CD4-positive, alpha-beta T cell treated with Interleukin-1 beta for 1 hour (primary cell): ENCODE data around the gene ING4.
A peak's percentile ranks its signal among the peaks of the same experiment; 100 is the strongest.

Experiments
- DNase-seq, 2 donors: peaks; one replicate each; pipeline ENCODE4 v3.0.0-alpha.2; 2020 to 2022

The ING4 gene

DNA sequence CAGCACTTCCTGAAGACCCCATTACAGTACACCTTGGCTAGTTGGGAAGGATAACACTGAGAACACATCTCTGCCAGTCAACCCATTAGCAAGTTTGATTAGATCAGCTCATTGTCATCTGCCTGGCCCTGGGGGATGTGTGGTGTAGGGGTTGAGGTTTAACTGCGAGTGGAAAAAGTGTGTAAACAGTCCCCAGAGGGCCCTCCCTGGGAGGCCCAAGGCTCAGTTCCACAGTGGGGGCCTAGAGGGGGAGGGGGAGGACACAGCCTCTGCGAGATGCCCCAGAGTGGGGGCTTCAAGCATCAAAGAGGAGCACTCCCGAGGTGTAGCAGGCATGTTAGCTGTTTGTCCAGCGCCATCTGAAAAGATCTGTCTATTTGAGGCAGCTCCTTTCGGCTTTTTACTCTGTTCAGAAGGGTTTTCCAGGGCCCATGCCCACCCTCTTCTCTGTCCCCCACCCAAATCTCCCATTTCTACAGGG lies 27.5 kb downstream of the ING4 start:
- peak; percentile 49 to 54 for DNase-seq

- peak; percentile 63 to 65 for DNase-seq
Observed at GRCh38 chr12:6632026-6632983, 30.6 kb downstream of the ING4 start.

DNA sequence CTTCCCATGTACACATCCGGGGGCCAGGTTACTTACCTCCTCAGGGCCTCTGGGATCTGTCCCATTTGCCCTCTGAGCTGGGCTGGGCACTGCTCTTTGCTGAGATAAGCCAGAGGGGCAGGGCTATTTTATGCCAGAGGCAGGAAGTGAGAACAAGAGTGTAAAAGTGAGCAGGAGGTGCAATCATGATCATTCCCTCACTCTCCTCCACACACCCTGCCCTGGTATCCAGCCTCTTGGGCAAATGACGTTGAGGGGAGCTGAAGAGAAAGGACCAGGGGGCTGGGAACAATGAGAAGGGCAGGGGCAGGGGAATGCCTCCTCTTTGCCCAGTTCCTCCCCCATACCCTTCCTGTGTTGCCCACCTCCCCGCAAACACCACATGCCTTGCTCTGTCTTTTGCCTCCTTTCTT lies 31.4 kb downstream of the ING4 start:
- peak in 1 of 2 donors; percentile 31 for DNase-seq

DNA sequence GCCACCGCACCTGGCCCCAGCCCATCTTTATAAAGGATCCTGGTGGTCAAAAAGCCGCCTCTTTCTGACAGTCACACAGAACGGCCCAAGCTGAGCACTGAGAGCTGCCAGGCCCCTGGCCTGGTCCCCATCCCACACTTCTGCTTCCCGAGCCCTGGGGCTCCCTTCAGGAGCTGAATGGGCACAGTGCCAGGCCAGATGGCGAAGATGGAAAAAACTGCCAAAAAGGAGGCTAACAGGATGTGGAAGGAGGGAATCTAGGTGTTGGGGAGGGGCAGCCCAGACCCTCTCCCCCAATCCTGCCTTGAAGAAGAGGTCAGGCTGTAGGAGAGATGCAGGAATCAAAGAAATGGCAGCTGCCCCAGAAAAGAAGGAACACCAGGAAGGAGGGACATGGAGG lies 32.2 kb downstream of the ING4 start:
- no peak for DNase-seq

DNA sequence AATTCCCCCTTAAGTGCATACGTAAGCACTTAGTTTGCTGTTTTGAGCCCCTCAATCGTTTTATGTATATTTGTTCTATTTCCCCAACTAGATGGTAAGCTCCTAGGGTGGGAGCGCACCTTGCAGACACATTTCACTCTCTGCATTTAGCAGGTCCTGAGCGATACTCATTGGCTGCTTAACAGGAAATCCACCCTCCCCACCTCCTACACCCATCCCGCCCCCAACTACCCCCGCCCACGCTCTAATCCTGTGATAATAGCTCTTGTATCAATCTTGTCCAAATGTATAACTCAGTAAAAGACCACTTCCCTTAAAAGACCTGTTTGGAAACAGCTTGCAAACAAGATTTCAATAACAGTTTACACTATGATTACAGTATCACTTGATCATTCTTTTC lies 35.3 kb downstream of the ING4 start:
- peak; percentile 39 to 60 for DNase-seq

DNA sequence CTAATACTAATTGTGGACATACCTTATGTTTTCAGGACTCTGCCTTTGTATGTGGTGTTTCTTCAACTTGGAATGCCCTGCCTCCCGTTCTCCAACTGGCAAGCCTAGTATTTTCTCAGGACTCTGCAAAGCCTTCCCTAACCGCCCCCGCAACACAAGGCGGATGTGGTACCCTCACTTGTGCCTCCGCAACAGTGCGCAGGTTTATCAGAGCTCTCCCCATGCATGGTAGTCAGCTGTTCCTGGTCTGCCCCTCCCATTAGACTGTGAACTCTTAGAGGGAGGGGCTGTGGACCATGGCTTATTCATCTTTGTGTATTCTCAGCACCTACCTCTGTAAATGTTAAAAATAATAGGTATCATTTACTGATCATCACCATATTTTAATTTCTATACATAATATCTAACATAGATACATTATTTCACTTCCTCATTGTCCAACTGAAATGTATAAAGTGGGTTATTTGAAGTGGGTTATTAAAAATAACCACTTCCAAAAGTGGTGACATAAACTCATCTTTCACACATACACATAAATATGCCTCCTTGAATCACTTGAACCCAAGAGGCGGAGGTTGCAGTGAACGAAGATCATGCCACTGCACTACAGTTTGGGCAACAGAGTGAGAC lies 36.1 kb downstream of the ING4 start:
- no peak for DNase-seq

DNA sequence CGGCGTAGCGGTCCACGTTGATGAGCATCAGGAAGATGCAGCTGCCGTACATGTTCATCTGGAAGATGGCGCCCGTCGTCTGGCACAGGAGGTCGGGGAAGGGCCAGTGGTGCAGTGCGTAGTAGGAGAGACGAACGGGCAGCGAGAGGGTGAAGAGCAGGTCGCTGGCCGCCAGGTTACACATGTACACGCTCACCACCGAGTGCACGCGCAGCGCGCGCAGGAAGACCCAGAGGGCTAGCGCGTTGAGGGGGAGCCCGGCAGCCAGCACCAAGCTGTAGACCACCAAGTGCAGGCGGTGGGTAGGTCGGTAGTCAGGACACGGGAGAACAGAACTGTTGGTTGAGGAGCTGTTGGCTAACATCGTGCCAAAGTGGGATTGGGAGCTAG lies 42.0 kb downstream of the ING4 start:
- DNase-seq = no peak

GRCh38 chr12:6620137-6620884 lies 42.6 kb downstream of the ING4 start:
- DNase-seq = peak; percentile 57 to 62

- no peak for DNase-seq
Observed at GRCh38 chr12:6618483-6619225, 44.3 kb downstream of the ING4 start.

DNA sequence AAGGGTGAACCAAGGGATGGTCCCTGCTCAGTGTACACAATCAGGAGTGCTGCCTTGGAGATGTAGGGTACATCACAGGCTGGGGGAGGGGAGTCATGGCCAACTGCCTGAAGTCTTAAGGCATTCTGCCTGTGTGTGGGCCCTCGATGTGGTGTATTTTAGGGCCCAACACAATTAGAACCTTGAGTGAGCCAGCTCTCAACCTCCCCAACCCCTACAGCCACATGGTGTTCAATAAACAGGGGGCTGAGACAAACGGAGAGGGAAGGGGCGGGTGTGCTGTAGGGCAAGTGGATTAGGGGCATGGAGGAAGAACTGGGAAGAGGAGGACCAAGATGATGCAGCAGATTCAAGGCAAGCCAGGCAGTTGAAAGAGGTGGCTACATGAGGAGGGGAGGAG lies 47.1 kb downstream of the ING4 start:
- DNase-seq = no peak

DNA sequence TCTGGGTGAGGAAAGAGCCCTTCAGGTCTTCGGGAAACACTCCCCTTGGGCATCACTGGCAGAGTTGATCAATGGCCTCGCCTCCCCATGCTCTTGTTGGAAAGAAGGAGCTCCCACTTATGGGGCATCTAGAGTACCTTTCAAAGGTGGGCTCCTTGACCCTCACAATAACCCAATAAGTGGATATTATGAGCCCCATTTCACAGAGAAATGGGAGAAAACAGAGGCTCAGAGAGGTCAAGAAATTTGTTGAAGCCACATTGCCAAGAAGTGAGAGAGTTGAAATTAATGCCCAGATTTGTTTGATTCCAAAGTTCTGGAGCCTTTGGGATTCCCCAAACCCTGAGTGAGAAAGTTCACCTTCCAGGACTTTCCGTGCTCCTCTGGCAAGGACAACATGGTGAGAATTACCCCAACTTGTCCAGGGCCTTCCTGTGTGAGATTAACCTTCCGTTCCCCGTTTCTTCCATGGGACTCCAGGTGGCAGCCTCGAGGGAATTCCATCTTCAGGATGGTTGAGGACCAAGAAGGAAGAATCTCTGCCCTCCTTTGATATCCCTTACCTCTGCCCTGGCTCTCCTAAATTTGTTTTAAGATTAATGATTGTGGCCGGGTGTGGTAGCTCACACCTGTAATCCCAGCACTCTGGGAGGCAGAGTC lies 48.3 kb downstream of the ING4 start:
- no peak for DNase-seq

DNA sequence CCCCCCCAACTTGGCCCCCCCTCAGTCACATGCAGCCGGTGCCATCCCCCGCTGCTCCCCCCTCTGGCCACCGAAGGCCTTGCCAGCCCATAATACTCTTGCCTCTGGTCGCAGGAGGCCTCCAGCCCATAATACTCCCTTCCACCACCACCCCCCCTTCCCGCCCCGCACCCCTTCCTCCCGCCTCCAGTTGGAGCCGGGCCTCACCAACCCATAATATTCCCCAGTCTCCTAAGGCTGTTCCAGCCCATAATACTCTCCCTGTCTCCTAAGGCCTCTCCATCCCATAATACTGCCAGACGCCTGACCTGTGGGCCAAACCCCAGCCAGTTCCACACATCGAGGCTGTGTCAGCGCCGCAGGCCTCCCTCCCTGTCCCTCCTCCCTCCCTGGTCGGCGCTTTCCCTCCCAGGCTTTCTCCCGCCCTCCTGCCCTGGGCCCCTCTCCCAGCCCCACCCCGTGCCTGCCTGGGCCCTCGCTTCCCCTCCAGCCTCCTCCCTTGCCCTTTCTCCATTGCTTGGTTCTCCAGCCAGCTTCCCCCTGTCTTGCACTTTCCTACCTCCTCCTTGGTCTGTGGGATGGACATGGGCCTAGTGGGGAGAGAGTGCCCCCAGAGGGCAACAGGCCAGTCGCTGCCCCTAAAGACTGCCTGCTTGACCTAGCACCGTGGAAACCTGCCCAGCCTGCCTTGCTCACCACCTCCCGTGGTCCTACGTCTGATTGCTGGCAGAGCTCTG lies 49.0 kb downstream of the ING4 start:
- peak; percentile 81 to 84 for DNase-seq

GRCh38 chr12:6613015-6613775 lies 49.7 kb downstream of the ING4 start:
- DNase-seq = peak; percentile 61 to 64

DNA sequence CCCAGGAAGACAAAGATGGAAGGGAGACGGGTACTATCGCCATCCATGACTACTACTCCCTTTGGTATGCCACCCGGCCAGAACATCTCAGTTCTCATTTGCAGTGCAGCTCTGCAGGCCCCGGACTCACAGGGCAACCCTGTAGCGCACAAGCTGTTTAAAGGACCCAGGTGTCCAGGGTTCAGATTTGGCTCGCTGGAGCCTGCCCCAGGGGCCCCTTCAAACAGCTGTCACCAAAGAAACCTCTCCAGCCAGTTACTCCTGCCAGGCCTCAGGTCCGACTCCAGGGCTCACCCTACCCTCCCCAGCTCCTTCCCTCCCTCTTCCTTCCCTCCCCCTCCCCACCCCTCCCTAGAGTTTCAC lies 50.3 kb downstream of the ING4 start:
- no peak for DNase-seq

DNA sequence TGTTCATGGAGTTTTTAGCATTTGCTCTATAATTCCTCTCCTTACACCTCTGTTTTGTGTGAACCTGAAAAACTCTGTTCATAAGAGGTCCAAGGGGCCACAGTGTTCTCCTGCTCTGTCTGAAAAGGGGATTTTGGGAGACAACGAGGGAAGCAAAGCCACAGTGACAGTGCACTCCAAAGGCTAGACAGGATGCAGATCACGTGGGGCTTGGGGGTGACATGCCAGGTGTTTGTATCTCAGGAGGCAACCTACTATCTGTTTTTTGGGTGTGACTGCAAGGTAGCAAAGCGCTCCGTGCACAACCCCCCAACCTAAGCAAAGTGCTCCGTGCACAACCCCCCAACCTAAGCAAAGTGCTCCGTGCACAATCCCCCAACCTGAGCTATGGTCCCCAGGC lies 50.7 kb downstream of the ING4 start:
- peak in 1 of 2 donors; percentile 24 for DNase-seq

- no peak for DNase-seq
Observed at GRCh38 chr12:6608592-6609281, 54.2 kb downstream of the ING4 start.

DNA sequence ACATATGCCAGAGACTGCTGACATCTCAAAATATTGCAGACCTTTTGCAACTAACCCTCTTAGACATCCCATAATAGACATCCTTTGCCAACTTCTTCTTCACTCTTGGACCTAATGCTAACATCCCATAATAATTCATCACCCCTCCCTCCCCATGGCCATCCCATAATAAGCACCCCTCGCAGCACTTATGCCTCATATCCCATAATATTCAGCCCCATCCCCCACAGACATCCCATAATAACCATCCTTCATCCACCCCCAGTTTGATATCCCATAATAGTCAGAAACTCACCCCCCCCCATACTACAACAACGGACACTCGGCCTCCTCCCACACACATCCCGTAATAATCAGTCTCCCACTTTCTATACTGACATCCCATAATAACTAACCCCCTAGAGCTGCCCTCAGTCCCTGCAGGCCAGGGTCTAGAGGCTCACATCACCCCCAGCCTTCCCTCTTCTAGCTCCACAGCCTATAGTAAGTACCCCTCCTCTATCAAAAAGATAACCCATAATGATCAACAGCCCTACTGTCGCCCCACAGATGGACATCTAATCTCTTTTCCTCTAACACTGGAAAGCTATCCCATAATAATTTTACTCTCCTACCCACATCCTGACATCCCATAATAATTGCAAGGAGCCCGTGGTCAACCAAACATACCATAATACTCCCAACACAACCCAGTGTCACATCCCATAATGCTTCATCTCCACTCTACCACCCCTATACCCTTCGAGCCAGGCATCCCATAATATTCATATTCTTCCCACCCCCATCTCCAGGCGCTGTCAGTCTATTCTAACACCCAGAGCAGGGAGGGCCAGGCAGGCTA lies 54.9 kb downstream of the ING4 start:
- peak; percentile 69 to 79 for DNase-seq

DNA sequence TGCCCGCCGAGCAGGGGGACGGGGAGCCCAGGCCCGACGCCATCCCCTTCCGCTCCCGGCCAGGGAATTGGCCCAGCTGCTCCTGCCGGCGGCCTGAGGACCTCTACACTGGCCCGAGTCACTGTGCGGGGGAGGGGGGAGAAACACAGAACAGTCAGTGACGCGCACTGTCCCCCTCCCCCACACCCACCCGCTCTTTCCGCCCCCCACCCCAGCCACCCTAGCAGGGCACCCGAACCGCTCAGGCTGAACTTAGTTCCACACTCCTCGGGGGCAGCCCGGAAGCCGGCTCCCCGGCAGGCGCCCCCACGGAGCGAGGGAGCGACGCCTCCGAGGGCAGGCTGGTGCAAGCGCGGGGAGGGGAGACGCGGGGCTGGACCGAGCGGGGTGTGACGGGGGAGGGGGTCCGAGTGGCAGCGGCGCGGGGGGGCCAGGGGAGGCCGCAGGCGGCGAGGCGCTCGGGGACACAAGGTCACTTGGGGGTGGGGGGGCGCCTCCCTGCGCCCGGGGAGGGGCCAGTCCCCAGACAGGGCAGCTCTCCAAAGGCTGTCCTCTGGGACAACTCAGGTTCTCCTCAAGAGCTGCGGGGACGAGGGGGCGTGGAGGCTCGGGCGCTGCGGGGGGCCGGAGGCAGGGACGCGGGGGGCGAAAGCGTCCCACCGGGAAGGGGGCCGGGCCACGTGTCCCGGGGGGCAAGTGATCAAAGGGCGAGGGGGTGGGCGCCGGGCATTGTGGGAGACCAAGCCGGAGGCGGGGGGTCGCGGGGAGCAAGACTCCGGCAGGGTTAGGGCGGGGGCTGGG lies 56.4 kb downstream of the ING4 start:
- peak; percentile 71 to 81 for DNase-seq
